Islet precursor cell (in vitro differentiated cells): ENCODE data around the gene ZNF521.

Experiments
- DNase-seq: peaks from one replicate; pipeline ENCODE4 v3.0.0-alpha.2; 2018

Gene ZNF521

DNA sequence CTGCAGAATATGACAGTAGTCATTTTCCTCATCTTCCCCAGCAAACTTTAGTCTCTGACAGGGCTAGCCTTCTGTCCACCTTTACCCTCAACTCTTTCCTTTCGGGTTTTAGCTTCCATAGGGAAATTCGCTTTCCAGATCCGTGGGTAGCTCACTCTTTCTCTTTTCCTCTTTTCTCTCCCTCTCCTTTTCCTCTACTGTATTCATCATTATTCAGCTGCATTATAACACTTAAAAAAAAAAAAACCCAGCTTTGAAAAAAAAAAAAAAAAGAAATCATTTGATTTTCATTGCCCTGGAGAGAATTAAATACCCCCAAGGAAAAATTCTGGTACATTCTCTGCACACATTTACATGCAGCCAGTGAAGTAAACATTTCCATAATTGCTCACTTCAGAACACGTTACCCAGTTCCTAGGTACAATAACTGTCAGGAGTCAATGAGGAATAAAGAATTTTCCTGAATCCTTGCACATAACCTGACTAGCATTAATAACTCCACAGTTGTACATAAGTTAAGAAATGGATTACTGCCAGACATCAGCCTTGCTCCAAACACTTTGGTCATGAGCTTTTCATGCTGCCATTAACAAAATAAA lies 63.5 kb downstream of the ZNF521 start:
- no peak for DNase-seq

DNA sequence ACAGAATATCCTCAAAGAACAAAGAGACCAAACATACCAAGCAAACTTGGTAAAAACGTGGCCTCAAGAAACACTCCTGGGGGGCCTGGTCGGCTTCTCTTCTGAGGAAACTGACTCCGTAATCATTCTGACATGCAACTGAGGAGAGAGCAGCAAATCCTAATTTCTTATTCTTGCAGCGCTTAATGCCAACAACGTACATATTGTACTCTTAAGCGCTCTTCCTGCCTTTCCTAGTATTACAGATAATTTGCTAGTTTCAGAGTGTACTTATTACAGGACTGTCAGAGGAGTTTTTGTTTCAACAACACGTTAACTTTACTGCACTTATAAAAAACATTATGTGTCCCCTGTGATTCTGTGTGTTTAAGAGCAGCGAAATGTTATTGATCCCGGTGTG lies 64.9 kb downstream of the ZNF521 start:
- no peak for DNase-seq

DNA sequence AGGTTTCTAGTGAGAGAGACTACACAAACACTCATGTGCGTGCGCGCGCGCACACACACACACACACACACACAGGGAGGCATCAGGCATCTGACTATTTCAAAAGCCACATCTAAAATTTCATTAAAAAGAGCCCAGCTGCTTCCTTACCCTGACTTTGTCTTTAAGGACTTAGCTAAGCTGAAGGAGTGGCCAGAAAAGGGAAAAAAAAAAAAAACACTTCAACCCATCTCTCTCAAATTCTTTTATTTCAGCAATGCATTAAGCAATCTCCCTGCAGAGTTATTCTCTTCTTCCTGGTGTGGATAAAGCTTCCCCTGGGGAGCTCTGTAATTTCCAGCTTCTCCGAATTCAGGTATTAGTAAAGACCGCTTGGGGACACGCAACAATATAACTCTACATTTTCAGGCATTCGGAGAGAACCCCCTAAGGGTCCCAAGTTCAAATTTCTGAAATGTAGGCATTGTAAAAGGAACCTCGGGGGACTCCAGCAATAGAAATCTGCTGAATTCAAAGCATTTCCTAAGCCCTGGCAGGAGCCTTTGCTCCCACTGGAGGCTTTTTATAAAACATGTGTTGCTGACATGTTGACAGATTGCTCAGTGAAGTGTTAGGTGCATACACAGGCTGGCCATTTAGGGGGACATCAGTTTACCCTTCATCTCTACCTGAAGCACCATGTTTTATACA lies 67.0 kb downstream of the ZNF521 start:
- DNase-seq = no peak

GRCh38 chr18:25284281-25284680 lies 67.7 kb downstream of the ZNF521 start:
- no peak for DNase-seq

DNA sequence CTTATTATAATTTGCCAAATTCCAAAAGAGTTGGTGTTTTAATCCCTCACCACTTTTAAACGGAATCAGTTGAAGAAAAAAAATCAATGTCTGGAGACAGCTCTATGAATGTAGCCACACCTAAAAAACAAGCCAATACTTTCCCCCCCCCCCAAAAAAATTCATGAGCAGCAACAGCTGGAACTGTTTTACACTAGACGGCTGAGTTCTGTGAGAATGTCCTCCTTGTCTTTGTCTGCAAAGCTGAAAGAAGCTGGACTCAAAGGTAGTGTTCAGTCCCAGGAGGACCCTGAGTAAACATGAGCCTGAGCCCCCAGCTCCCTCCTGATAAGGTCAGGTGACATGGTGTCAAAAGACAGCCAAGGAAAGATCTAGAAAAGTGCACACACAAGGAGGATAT lies 68.2 kb downstream of the ZNF521 start:
- no peak for DNase-seq

DNA sequence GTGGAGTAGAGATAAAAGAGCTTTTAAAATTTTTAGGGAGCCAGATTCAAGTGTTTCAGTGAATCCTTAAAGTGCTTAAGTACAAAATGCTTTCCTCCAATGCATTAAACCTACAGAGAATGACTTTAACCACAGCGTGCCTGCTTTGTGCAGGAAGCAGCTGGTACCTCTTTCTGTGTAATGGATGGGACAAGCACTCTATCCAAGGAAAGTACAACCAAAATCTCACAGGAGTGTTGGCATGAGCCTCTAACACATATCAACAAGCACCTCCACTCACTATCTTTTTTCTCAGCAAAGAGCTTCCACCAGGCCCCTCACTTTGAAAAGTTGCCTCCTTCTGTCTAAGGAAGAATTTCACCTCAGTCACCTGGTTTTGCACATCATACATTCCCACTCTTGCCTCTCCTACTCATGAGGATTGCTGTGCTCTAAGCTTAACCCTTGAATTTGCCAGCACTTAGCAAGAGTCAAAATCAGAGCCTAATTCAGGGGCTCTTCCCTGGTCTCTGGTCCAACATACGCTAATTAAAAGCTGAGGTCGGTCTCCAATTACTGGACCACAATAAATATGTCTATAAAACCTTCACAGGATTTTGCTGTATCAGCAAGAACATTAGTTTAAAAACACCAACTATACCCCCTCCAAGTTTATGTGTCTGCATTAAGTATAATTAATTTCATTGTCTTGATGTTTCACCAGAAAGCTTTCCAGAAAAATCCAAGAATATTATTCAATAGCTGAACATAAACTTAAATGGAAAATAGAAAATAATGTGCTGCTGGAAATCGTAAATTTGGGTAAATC lies 68.9 kb downstream of the ZNF521 start:
- no peak for DNase-seq

GRCh38 chr18:25282282-25282681 lies 69.7 kb downstream of the ZNF521 start:
- DNase-seq = no peak

GRCh38 chr18:25281556-25281955 lies 70.4 kb downstream of the ZNF521 start:
- DNase-seq = no peak

DNA sequence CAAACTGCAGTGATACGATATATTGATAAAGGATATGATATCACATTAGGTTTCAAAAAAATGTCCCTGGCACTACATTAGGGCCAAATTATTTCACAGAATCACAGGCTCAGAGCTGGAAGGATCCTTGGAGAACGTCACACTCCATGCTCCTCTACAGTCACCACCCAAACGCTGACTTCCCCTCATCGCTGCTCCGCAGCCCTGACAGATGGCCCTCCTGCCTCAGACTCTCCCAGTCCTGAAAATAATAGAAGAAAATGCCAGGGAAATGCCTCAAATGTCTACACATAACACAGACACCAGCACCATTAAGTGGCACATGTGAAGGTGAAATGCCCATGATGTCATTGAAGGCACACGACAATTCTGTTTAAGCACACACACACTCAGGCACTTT lies 72.0 kb downstream of the ZNF521 start:
- DNase-seq = no peak

- DNase-seq = no peak
These were observed 72.4 kb downstream of the ZNF521 start for GRCh38 chr18:25279556-25279955.

DNA sequence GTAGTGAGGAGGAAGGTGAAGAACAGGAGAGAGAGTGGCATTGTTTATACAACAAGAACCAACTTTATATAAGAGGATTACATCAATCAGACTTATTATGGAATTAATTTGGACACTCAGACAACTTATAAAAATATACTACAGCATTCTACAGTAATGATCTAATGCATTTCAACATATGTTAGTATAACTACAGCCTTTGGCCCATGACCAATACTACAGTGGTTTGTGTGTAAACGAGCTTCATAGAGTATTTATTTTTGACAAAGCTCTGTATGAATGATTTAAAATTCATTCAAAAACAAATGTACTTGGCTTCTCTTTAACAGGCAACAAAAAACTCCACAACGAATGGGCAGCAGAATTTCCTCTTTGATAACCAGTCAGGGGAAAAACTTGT lies 72.8 kb downstream of the ZNF521 start:
- DNase-seq = no peak

DNA sequence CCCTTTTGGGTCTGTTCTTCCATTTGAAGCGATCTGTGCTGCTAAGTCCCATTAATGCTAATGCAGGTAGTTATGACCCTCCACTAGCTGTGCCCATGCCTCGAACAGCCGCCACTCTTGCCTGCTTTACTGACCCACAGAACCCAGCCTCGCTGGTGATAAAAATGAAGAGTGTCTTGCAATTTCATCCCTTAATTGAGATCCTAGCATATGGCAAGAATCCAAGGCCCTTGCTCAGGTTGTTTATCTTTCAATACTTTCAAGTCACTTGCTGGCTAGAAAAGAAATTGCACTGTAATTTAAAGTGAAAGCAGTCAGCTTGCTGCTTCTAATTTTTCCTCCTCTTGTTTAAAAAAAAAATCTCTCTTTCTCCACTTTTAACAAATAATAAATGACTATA lies 73.6 kb downstream of the ZNF521 start:
- DNase-seq = no peak

DNA sequence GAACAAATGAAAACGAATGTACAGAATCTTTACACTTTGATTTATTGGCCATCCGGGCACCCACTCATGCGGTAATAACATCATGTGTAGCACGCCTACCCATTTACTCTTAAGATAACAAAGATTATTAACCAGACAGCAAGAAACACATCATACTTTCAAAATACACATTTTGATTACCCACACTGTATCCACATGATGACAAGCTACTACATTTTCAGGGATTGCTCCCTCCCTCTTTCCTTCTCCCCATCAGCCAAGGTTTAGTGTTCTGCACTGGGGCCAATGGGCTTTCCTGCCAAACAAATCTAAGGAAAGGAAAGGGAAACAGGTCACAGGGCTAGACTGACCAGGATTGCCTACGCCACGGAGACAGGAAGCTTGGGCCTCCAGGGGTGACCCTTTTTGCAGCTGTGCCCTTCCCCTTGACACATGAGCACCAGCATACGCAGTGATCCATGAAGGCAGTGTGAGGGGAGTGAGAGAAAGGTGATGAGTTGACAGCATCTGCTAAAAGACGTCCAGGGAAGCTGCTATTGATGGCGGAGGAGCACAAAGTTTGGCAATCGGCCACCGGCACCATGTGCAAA lies 76.5 kb downstream of the ZNF521 start:
- no peak for DNase-seq

- DNase-seq = no peak
These were observed 77.0 kb downstream of the ZNF521 start for GRCh38 chr18:25274926-25275325.

DNA sequence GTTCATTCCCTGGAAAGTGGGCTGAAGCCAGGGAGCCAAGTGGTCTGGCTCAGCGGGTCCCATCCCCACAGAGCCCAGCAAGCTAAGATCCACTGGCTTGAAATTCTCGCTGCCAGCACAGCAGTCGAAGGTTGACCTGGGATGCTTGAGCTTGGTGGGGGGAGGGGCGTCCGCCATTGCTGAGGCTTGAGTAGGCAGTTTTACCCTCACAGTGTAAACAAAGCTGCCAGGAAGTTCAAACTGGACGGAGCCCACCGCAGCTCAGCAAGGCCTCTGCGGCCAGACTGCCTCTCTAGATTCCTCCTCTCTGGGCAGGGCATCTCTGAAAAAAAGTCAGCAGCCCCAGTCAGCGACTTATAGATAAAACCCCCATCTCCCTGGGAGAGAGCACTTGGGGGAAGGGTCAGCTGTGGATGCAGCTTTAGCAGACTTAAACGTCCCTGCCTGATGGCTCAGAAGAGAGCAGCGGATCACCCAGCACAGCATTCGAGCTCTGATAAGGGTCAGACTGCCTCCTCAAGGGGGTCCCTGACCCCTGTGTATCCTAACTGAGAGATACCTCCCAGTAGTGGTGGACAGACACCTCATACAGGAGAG lies 84.9 kb downstream of the ZNF521 start:
- DNase-seq = peak; percentile 60

DNA sequence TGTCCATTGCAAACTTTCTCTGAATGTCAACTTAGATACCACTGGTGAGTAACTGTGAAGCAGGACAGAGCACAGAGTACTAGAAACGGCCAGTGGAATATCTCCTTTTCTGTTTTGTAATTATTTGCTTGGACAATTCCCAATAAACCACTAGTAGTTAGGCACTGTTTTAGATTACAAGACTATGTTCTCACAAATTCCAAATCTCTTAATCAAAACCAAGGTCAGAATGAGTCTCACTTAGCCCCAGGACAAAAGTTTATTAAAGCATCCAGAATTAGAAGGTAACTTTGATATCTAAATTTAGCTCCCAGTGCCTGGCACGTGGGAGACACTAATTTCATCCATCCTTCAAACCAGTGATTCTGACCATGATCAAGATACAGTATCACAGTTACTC lies 89.0 kb downstream of the ZNF521 start:
- DNase-seq = no peak

GRCh38 chr18:25261768-25262167 lies 90.2 kb downstream of the ZNF521 start:
- DNase-seq = no peak

GRCh38 chr18:25256439-25256838 lies 95.5 kb downstream of the ZNF521 start:
- DNase-seq = no peak

DNA sequence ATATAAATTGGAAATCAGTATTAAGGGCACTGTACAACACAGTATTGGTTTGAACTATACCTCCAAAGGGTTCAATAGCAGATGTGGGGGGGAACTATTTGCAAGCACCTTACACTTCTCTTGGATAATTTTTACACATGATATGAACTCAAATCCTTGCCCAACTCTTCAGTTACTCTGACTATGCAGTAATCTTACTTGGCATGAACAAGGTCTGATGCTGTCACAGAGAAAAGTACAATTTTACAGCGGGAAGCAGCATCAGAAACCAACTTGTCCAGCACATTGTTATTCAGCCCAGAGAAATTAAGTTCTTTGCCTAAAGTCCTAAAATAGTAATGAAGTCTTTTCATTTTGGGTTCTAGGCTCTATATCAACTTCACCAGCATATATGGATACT lies 98.2 kb downstream of the ZNF521 start:
- no peak for DNase-seq

DNA sequence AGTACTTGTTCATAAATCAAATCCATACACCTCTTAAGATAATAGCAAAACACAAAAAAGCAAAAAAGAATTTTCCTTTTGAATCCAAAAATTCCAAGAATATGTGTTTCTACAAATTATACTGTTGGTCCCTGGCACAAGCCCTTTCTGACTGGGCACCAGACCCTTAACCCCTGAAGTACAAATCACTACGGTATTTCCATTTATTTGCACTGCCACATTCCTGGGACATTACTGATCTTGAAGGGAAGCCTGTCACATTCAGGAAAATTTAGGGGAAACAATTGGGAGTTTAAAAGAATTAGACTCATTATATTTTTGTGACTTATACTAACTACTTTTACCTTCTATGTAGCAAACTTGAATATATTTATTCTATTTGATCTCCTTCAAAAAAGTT lies 98.8 kb downstream of the ZNF521 start:
- DNase-seq = no peak

DNA sequence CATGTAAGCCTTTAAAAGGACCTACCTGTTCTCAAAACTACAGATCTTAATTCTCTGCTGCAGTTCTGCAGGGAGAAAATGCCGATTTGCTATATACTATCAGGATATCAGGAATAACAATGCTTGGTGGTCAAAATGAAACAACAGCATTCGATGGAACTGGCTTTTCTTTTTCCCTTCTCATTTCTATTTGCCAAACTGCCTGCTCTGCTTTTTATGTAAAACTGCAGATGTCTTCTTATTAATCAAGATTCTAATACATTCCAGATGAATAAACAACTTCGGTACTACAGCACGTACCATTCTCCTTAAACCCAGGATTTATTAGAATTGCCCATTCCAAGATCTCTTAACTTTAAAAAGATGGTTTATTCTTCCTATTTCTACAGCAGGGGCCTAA lies 100.9 kb downstream of the ZNF521 start:
- DNase-seq = no peak

DNA sequence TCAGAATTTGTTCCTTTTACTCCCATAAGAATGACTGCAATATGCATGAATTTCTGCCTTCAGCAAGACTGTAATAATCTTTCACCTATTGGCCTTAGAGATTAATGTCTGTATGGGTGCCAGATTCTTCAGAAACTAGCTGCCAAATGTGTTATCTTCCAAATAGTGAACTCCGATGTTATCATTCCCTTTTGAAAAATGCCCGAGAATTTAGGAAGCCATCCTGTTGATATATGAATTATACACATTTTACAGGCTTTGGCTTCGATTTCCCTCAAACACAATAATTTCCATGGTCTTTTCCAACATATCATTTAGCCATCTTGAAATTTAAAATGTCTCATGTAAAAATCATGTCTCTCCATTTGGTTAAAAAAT lies 101.5 kb downstream of the ZNF521 start:
- DNase-seq = no peak

GRCh38 chr18:25248755-25249154 lies 103.2 kb downstream of the ZNF521 start:
- no peak for DNase-seq

DNA sequence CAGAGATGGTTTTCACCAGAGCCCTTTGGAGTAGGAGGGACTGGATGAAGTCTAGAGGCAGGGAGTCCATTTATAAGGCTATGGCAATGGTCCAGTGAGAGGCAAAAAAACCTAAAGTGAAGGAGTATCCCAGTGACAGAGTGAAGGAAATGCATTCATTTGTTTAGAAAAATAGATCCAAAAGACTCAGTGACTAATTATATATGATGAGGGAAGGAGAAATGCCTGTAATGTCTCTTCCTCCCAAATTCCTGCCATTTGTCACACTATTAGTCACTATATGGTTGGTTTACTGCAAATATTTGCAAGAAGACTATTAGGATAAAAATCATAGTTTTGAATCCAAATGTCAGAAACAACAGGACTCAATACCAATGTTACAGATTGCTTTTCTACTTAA lies 104.2 kb downstream of the ZNF521 start:
- DNase-seq = no peak
